Measurements from ENCODE around the gene PPP1R14B. TPM values are rescaled to one million over a fixed set of nuclear protein-coding genes. Genes with fewer than 3 reads are reported as not detected.
A peak's percentile ranks its signal among the peaks of the same experiment; 100 is the strongest.

The PPP1R14B gene
- polyA plus RNA-seq, 1 donor from 2014 or later: 48.1 TPM

DNA sequence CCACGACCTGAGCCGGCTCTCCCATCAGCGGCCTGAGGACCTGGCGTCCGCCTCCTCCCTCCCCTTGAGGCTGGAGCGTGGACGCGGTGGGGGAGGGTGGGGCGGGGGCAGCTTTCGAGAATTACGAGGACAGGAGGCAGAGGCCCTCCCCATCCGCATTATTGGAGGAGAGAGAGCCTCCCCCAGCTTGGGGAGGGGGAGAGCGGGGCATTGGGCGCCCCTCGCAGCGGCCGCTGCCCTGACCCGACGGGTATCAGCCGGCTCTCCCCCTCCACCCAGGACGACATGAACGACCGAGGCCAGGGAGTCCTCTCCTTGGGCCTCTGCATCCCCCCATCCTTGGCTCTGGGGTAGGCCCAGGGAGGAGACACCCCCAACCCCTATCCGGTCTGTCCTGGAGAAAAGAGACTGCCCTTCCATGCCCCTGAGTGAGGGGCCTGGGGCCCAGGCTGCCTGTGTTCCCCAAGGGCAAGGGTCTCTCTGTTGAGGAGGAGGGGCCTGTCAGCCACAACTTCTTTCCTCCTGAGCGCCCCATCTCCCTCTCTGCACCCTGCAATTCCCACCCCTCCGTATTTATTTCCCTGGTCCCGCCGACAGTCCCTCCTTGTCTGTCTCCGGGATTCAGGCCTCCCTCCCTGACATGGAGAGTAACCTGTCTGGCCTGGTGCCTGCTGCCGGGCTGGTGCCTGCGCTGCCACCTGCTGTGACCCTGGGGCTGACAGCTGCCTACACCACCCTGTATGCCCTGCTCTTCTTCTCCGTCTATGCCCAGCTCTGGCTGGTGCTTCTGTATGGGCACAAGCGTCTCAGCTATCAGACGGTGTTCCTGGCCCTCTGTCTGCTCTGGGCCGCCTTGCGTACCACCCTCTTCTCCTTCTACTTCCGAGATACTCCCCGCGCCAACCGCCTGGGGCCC, 39.4 kb upstream of the PPP1R14B start:
- peaks cover 7% of the 10 kb centered on the region for H3K27me3 Mint-ChIP-seq
- peak overlapping the region; percentile 74 to 95 (median 92) for H3K4me3 Mint-ChIP-seq
- peaks cover 2% of the 10 kb centered on the region for H3K36me3 Mint-ChIP-seq
- H3K4me1 Mint-ChIP-seq: peaks cover 3 to 14% (median 7%) of the 10 kb centered on the region in 3 donors
- H3K9me3 Mint-ChIP-seq: peaks cover 0 to 3% (median 0%) of the 10 kb centered on the region in 3 donors
- peak overlapping the region; percentile 59 to 100 (median 99) for H3K27ac Mint-ChIP-seq

DNA sequence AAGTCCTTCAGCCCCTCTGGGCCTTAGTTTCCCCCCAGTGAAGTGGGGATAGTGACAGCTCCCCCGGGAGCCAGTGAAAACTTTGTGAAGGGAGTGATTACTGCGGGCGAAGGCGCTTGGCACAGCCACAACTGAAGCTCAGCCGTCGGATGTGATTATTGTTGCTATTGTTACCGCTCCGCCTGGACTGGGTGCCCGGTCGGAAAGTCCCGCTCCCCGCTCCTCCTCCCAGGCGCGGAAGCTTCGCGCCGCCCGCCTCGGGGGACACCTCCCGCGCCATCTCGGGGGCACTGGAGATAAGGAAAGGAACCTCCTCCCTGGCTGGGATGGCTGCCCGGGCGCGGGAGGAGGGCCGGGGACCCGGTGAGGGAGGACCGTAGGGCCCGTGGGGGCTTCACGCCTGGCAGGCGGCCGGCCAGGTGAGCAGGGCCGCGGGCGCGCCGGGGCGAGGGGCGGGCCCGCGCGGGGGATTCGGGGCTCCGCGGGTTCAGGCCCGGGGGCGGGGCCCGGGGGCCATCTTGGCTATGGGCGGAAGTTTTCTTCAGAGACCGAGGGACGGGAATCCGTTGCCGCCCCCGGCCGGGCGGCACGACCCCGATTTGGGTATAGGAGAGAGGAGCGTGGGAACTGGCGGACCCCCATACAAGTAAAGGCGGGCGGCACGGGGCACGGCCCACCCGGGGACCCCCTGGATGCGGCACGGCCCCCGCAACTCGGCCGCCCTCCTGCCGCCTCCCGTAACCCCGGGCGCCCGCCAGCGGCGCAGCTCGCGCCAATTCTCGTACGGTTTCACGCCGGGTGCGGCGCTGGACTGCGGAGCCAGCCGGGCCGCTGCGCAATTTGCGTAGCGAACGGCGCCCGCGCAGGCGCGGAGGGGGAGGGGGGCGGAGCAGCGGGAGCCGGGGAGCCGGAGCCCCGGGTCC, 38.5 kb upstream of the PPP1R14B start, which contains the start of gene GPR137:
Gene GPR137, plus strand, starts transcription at position 887 of the 923 bp plus-strand sequence. CDS start 677 bp downstream, outside the sequence.
- H3K4me3 Mint-ChIP-seq: peak within 1 kb of the TSS; percentile 89 to 96 (median 95)
- H3K4me1 Mint-ChIP-seq: peaks cover 3 to 10% (median 7%) of the 10 kb centered on the region in 3 donors
- no peaks in the 10 kb centered on the region for H3K27me3 Mint-ChIP-seq
- H3K36me3 Mint-ChIP-seq: peaks cover 2% of the 10 kb centered on the region
- peak within 1 kb of the TSS; percentile 99 to 100 (median 99) for H3K27ac Mint-ChIP-seq
- no peaks in the 10 kb centered on the region for H3K9me3 Mint-ChIP-seq

DNA sequence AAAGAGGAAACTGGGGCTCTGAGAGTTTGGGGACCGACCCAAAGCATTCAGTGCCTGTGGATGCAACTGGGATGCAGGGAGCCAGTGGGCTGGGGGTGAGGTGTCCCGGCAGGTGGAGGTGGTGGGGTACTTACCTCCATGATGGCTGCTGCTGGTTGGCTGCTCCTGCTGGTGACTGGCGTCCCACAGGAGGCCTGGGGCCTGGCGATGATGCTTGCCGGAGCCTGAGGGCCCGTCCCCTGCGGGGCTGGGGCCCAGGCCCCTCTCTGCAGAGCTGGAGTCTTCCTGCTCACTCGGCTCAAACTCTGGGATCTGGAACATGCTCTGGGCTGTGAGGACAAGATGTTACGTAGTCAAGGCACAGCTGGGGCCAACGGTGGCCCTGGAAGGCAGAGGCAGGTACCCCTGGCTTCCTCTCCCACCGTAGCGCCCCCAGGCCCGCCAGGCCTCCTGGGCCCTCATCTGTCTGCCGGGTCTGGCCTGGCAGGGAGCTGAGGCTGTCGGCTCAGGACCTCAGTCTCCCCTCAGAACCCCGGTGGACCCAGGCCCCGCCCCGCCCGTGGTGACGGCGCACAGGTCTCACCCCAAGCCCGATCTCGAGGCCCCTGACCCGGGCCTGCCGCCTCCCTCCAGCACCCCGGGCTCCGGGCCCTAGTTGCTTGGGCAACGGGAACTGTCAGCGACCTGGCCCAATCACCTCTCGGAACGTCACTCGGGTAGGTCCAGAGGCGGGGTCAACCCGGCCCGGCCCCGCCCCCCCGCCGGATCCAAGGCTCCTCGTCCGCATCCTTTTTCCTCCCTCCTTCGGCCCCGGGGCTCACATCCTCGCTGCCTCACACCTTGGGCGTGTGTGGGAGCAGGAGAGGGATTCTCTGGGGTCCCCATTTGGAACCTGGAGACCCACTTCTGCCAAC, 37.6 kb upstream of the PPP1R14B start, which contains the start of gene BAD:
Gene BAD, minus strand, starts transcription at position 618 of the 914 bp plus-strand sequence. Its CDS starts 297 bp downstream, at position 321.
- Mint-ChIP-seq H3K27ac (peak within 1 kb of the TSS; percentile 99 to 100 (median 99)), H3K9me3 (no peaks in the 10 kb centered on the region), H3K4me1 (peaks cover 3 to 10% (median 7%) of the 10 kb centered on the region in 3 donors), H3K36me3 (peaks cover 2% of the 10 kb centered on the region), H3K4me3 (peak within 1 kb of the TSS; percentile 89 to 96 (median 95)), H3K27me3 (no peaks in the 10 kb centered on the region)

DNA sequence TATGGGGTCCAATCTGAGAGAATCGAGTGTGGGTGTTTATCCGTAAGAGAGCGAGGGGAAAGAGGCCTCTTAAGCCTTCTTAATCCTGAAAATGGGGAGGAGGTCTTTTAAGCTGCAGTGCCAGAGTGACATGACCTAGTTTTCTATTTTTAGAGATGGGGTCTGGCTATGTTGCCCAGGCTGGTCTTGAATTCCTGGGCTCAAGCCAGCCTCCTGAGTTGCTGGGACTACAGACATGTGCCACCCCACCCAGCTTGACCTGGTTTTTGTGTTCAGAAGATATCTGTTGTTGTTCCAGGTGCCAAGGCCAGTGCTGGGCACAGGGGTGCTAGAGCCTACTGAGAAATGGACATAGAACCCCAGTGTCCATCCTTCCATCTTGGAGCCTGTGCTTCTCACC, 36.3 kb upstream of the PPP1R14B start:
- no peaks in the 10 kb centered on the region for H3K9me3 Mint-ChIP-seq
- H3K36me3 Mint-ChIP-seq: peaks cover 5% of the 10 kb centered on the region
- peak overlapping the region; percentile 80 to 95 (median 89) for H3K4me3 Mint-ChIP-seq
- H3K27me3 Mint-ChIP-seq: no peaks in the 10 kb centered on the region
- peak overlapping the region in 2 of 3 donors; percentile 35 to 100 for H3K27ac Mint-ChIP-seq
- H3K4me1 Mint-ChIP-seq: peaks cover 3 to 10% (median 7%) of the 10 kb centered on the region in 3 donors

DNA sequence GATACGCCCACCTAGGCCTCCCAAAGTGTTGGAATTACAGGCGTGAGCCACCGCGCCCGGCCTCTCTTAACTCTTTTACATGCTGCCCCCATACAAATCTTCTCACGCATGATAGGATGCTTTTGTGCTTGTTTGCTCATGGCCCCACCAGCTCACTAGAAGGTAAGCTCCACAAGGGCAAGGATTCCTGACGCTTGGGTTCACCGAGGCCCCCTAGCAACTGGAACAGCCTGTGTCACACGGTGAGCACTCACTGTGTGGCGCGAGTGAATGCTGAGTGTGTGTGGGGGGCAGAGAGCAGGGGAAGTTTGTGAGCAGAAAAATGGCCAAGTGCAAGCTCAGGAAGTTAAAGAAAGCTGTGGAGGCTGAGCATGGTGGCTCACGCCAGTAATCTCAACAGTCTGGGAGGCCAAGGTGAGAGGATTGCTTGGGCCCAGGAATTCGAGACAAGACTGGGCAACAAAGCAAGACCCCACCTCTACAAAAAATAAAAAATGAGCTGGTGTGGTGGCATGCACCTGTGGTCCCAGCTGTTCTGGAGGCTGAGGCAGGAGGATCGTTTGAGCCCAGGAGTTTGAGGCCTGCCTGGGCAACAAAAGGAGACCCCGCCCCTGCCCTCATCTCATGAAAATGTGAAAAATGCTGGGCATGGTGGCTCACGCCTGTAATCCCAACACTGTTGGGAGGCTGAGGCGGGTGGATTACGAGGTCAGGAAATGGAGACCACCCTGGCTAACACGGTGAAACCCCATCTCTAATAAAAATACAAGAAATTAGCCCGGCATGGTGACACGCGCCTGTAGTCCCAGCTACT, 35.4 kb upstream of the PPP1R14B start:
- no peaks in the 10 kb centered on the region for H3K9me3 Mint-ChIP-seq
- no peaks in the 10 kb centered on the region for H3K27me3 Mint-ChIP-seq
- H3K27ac Mint-ChIP-seq: peak overlapping the region; percentile 31 to 76 (median 50)
- peaks cover 5 to 10% (median 7%) of the 10 kb centered on the region in 3 donors for H3K4me1 Mint-ChIP-seq
- no peak overlapping the region for H3K4me3 Mint-ChIP-seq
- peaks cover 5% of the 10 kb centered on the region for H3K36me3 Mint-ChIP-seq

DNA sequence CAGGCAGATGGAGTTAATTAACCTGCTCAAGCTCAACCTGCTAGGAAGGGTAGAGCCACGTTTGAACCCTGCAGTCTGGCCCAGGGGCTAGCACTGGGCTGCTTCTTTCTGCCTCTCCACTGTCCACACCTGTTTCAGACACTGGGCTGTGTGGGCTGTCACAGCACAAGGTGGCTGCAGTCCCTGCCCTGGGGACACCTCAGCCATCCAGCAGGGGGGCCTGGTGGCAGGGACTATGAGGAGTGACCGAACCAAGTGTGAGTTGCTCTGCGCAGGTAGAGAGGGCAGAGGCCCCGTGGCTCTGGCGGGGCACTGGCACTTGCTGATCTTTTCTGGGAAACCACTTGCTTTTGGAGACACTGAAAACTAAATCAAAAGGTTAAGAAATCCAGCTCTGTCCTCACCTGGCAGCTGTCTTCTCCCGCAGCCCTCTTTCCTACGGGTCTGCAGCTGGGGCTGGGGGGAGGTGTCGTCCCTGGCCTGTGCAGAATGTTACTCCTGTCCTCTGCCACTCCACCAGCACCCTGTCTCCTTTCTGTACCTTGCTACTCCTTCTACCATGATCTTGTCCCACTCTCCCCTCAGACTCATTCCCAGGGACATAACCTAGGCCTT, 31.9 kb upstream of the PPP1R14B start:
- peak overlapping the region; percentile 53 to 70 (median 64) for H3K27ac Mint-ChIP-seq
- H3K4me3 Mint-ChIP-seq: peak overlapping the region in 1 of 4 donors; percentile 26
- peaks cover 0 to 4% (median 3%) of the 10 kb centered on the region in 3 donors for H3K4me1 Mint-ChIP-seq
- H3K36me3 Mint-ChIP-seq: peaks cover 5% of the 10 kb centered on the region
- no peaks in the 10 kb centered on the region for H3K27me3 Mint-ChIP-seq
- H3K9me3 Mint-ChIP-seq: no peaks in the 10 kb centered on the region

DNA sequence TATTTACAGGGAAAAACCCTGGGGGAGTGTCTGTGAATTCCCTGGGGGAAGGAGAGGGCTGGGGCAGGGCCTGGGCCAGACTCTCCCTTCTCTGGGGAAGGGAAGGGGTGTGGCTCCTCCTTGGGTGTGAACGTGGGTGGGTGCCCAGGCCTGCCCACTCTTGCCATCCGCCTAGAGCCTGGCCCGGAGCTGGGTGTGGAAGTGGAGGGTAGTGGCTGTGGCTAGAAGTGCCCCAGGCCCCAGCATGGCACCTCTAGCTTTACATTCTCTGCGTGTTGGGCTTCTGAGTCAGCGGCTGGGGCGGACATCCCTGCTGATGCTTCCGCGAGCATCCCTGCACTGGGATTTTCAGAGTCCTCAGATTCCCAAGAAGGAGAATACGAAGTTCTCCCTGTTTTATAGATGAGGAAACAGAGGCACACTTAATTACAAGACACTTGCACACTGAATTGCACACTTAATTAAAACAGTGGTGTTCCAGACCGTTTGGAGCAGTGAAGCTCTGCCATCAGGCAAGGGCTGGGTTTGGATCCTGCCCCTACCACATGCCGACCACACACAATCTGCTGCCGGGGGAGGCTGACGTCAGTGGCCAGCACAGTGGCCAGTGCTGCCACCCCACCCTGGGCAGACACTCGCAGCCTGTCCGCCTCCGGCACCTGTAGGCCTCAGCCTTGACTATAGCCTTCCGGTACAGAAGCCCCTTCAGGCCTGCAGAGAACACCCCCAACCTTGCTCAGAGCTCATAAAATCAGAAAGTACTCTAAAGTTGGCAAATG, 30.1 kb upstream of the PPP1R14B start:
- peaks cover 2% of the 10 kb centered on the region for H3K36me3 Mint-ChIP-seq
- H3K4me3 Mint-ChIP-seq: peak overlapping the region in 1 of 4 donors; percentile 45
- H3K27me3 Mint-ChIP-seq: no peaks in the 10 kb centered on the region
- H3K27ac Mint-ChIP-seq: no peak overlapping the region
- peaks cover 0 to 8% (median 4%) of the 10 kb centered on the region in 3 donors for H3K4me1 Mint-ChIP-seq
- no peaks in the 10 kb centered on the region for H3K9me3 Mint-ChIP-seq

DNA sequence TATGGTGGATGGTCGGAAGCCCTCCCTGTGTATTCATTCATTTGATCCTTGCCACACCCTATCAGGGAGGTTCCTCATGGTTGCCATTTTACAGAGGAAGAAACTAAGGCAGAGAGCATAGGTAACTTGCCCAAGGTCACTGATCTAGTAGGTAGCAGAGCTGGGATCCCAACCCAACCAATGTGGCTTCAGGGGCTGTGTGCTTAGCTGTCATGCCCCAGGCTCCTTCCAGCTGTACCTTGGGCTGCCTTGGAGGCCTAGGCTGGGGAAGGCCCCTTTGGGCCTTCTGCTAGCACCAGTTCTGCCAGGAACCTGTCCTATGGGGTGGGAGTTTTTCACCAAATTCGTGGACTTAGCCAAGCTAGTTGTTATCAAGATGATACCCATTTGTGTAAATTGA, 29.1 kb upstream of the PPP1R14B start:
- Mint-ChIP-seq H3K36me3 (peaks cover 2% of the 10 kb centered on the region), H3K9me3 (no peaks in the 10 kb centered on the region), H3K4me3 (no peak overlapping the region), H3K4me1 (peaks cover 0 to 9% (median 6%) of the 10 kb centered on the region in 3 donors), H3K27ac (no peak overlapping the region), H3K27me3 (no peaks in the 10 kb centered on the region)

DNA sequence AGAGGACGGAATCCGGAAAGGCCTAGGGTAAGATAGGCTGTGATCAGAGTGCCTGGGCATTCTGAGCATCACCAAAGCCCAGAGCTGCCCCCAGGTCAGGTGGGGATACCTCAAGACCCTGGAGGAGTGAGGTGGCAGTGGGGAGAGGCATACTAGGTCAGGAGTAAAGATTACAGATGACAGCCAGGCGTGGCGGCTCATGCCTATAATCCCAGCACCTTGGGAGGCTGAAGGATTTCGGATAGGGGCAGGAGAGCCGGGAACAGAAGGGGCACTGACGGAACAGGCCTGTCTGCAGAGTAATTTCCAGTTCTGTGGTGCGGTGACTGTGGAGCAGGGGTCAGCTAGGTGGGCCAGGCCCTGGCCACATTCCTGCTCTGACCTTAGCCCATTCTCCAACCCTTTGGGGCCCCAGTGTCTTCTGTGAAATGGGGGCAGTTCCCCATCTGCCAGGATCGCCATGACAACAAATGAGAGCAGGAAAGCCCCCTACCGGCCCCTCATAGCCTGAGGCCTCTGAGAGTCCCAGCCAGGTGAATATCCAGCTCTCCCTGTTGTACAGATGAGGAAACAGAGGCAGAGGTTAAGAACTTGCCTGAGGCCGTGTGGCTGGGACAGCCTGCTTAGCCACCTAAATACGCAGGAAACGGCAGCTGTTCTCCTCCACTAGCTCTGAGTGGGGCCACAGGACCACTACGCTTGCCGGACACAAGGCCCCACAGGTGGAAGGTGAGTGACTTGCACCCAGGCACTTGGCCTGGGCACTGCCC, 28.5 kb upstream of the PPP1R14B start:
- no peaks in the 10 kb centered on the region for H3K9me3 Mint-ChIP-seq
- peak overlapping the region in 1 of 4 donors; percentile 23 for H3K4me3 Mint-ChIP-seq
- no peaks in the 10 kb centered on the region for H3K27me3 Mint-ChIP-seq
- H3K27ac Mint-ChIP-seq: peak overlapping the region in 1 of 3 donors; percentile 71
- H3K4me1 Mint-ChIP-seq: peaks cover 3 to 11% (median 7%) of the 10 kb centered on the region in 3 donors
- peaks cover 2% of the 10 kb centered on the region for H3K36me3 Mint-ChIP-seq

DNA sequence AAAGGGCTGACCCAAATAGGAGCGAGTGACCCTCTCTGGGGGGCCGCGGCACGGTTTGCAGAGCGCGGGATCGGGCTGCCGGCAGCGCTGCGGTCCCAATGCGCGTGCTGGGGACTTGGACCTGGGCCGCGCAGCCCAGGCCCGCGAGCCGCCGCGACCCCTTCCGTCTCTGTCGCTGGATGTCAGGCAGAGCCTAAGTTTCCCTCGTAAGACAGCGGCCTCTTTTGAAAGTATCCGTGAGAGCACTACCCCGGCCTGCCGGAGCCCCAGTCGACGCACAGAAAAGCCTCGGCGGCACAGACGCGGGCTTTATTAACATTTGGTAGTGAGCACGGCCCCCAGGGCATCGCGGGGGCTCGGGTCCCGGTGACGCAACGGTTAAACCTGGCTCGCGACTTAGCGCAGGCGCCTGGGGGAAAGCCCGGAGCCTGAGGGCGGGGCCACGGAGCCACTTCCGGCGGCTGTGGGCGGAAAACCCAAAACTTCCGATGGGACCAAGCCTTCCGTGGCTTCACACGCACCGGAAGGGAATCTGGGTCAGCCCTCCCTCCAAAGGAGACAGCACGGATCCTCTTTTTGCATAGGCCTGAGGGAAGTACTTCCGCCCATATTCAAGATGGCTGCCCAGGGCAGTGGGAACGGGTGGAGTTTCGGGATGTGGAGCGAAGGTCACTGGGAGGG, 22.9 kb upstream of the PPP1R14B start:
- no peaks in the 10 kb centered on the region for H3K9me3 Mint-ChIP-seq
- H3K27me3 Mint-ChIP-seq: no peaks in the 10 kb centered on the region
- peaks cover 13 to 16% (median 13%) of the 10 kb centered on the region in 3 donors for H3K4me1 Mint-ChIP-seq
- H3K27ac Mint-ChIP-seq: peak overlapping the region; percentile 99
- peaks cover 1% of the 10 kb centered on the region for H3K36me3 Mint-ChIP-seq
- H3K4me3 Mint-ChIP-seq: peak overlapping the region; percentile 98 to 100 (median 98)

DNA sequence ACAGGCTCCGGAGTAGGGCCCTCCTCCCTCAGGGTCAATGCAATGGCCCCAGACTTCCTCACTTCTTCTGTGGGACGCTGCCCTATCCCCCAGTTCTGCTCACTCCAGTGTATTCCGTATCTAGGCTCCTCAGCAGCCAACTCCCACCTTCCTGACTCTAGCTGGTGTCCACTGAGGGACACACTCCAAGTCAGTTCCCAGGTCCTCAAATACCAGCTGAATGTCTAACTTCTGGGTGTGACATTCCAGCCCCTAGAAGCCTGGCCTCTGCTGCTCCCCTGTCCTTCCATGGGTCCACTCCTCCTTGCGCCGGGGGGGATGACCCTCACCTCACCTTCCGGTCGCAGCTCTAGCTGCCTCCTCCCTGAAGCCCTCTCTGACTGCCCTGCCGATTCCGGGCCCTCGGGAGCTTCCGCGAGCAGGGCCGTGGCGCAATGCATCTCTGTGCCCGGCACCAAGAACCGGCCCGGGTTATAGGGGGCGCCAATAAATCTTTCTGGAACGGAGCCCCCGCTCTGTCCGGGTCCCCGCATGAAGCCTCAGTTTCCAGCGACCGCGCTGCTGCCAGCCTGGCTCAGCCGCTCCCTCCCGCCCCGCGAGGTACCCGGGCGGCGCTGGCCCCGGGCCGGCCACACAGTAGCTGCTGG, 22.3 kb upstream of the PPP1R14B start:
- H3K27ac Mint-ChIP-seq: peak overlapping the region; percentile 99
- H3K4me3 Mint-ChIP-seq: peak overlapping the region; percentile 98 to 100 (median 98)
- H3K36me3 Mint-ChIP-seq: peaks cover 1% of the 10 kb centered on the region
- H3K27me3 Mint-ChIP-seq: no peaks in the 10 kb centered on the region
- H3K9me3 Mint-ChIP-seq: no peaks in the 10 kb centered on the region
- peaks cover 13 to 16% (median 13%) of the 10 kb centered on the region in 3 donors for H3K4me1 Mint-ChIP-seq
